Mononuclear cell (primary cell): ENCODE results near the gene GRP. TPM values are rescaled to one million over a fixed set of nuclear protein-coding genes. Genes with fewer than 3 reads are reported as not detected.

Source experiments
- H3K27me3 ChIP-seq: 2 replicates; pipeline ENCODE4 v1.6.0; 2011; ENCODE audit warnings: low read length, control low read depth; ENCODE audit not compliant: insufficient read depth
- H3K4me1 ChIP-seq: 2 replicates; pipeline ENCODE4 v1.5.1; 2011; ENCODE audit warnings: mild to moderate bottlenecking, low read length, control low read depth; ENCODE audit not compliant: insufficient read depth
- H3K4me3 ChIP-seq: 2 replicates; pipeline ENCODE4 v1.5.1; 2011; ENCODE audit warnings: mild to moderate bottlenecking, low read length, moderate library complexity
- H3K9me3 ChIP-seq: 2 replicates; pipeline ENCODE4 v1.5.1; 2011; ENCODE audit warnings: low read depth, mild to moderate bottlenecking, control low read depth, low read length
- total RNA-seq: library from RNA; depleted of rRNA; stranded (reverse); fragments of >200 nt; gene quantifications from one replicate; pipeline ENCODE4 v1.2.3, GENCODE V29; 2012

The GRP gene
- total RNA-seq, 1 donor: 0.52 TPM

DNA sequence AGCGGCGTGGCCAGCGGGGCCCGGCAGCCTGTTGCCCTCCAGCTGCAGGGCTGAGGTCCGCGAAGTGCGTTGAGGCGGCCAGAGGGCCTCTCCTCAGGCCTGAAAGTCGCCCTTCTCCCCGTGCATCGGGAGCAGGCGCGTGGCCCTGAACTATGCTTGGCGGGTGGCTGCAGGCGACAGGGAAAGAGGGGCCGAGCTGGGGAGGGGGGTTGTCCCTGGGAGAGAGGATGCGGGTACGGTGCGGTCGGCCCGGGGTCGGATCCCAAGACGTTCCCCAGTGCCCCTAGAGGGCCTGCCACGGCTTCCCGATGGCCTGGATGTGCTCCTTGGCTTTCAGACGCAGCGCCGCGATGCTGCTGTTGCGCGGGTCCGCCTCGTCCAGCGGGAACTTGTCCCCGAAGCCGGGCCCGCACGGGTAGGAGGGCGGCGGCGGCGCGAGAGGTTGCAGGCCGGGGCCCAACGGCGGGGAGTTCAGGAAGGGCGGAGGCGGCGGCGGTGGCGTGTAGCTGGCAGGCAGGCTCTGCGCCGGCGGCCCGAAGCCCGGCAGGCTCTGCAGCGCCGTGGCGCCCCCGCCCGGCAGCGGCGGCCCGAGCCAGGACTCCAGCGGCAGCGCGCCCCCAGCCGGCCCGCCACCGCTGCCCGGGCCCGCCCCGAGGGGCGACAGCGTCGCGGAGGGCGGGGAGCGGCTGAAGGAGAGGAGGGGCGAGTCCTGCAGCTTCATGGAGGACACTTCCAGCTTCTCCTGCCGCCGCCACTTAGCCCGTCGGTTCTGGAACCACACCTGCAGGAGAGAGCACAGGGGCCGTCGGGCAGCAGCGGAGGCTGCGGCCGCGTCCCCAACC lies 49.0 kb downstream of the GRP start:
- H3K27me3 ChIP-seq: peaks cover 96% of the 10 kb centered on the region
- no peak overlapping the region for H3K4me3 ChIP-seq
- H3K4me1 ChIP-seq: peaks cover 15% of the 10 kb centered on the region
- H3K9me3 ChIP-seq: no peaks in the 10 kb centered on the region

DNA sequence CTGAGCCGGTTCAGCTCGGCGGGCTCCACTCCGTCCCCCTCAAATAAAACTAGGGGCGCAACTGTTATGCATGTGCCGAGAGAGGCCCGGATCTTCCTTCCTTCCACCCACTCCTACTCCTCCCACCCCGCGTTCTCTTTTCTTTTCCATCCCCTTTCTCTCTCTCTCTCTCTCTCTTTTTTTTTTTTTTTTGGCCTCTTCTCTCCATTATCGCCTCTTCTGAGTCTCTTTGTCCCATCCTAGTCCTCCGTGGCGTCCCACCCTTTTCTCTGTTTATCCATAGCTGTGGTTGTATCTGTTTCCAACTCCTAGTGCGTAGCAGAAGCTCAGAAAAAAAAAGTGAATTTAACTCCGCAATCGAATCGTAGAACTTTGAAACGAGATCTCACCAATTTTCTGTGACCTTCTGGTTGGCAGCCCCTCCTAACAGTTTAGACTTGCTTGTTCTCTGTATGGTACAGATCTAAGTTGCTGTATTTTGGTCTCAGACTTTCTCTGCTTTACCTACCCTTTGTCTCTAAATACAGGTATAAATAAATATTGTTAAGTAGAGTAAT lies 49.7 kb downstream of the GRP start:
- Histone ChIP-seq H3K9me3 (no peaks in the 10 kb centered on the region), H3K27me3 (peaks cover 96% of the 10 kb centered on the region), H3K4me3 (no peak overlapping the region), H3K4me1 (peaks cover 15% of the 10 kb centered on the region)

DNA sequence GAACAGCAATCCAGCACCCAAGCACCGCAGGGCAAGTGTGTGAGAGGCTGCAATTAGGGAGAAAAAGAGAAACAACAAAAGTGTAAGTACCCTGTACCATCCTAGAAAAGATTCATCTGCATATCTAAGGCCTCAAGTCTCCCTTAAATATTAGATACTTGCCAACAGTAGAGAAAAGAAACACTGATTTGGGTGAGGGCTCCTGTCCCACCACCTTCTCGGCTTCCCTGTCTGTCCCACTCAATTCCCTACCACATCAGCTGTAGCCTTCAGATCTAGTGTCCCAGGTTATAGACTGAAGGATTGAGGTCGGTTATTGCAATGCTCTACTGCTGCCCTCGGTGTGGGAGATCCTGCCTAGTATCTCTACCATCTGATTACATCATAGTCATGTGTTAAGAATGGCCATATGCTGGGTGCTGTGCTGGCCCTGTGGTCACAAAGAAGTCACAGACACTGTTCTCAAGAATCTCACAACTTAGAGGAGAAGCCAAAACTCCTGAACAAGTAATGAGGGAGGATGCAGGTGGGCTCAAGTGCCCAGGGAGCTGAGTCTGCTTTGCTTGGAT lies 50.8 kb downstream of the GRP start:
- Histone ChIP-seq H3K27me3 (peaks cover 96% of the 10 kb centered on the region), H3K4me1 (peaks cover 15% of the 10 kb centered on the region), H3K4me3 (no peak overlapping the region), H3K9me3 (no peaks in the 10 kb centered on the region)

DNA sequence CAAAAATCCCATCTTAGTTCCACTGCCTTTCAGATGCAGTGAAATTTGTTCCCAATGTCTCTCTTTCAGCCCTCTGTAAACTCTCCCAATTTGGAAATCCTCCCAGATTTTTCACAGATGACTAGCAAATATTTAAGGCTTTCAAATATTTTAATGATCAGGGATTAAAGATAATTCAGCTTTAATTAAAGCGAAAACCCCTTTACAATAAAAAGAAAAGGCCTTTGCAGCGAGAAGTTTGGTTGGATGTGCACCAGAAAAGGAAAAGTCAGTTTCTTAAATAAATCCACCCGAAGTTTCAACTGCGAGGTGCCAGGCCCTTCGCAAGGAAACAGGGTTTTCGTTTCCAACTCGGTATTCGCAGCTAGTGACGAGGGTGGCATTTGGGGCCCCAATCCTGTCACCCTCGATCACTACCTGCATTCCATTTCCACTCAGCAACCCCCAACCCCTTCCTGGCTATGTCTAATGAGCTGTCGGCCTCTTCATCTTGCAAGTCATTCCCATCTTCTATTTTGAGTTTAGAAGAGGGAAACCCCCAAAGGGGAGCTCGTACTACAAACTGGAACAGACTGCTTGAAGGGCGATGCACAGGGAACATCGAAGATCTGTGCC lies 51.8 kb downstream of the GRP start:
- Histone ChIP-seq H3K9me3 (no peaks in the 10 kb centered on the region), H3K27me3 (peaks cover 96% of the 10 kb centered on the region), H3K4me3 (no peak overlapping the region), H3K4me1 (peaks cover 15% of the 10 kb centered on the region)

DNA sequence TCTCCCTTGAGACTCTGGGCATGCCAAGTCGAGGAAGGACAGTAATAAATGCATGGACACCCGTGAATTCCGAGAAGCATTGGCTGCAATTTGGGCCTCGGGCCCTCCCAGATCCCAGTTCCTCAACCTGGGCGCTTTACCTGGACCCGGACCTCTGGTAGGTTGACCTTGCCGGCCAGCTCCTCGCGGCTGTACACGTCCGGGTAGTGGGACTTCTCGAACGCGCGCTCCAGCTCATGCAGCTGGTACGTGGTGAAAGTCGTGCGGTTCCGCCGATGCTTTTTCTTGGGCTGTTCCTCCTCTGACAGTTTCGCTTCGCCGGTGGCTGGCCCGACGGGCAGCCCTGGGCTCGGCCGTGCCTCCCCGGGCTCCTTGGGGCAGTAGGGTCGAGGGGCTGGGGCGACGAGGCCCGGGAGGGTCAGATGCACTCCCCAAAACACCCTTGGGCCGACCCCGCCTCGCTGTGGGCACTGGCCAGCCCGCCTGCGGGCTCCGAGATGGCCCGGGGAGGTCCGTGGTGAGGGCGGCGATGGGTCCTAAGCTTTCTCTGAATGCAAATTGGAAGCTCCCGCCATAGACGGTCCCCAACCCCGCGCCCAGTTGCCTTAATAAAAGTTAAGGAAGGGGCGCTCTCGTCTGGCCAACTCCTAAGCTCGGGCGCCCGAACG lies 52.4 kb downstream of the GRP start:
- peaks cover 15% of the 10 kb centered on the region for H3K4me1 ChIP-seq
- no peak overlapping the region for H3K4me3 ChIP-seq
- peaks cover 96% of the 10 kb centered on the region for H3K27me3 ChIP-seq
- H3K9me3 ChIP-seq: no peaks in the 10 kb centered on the region

DNA sequence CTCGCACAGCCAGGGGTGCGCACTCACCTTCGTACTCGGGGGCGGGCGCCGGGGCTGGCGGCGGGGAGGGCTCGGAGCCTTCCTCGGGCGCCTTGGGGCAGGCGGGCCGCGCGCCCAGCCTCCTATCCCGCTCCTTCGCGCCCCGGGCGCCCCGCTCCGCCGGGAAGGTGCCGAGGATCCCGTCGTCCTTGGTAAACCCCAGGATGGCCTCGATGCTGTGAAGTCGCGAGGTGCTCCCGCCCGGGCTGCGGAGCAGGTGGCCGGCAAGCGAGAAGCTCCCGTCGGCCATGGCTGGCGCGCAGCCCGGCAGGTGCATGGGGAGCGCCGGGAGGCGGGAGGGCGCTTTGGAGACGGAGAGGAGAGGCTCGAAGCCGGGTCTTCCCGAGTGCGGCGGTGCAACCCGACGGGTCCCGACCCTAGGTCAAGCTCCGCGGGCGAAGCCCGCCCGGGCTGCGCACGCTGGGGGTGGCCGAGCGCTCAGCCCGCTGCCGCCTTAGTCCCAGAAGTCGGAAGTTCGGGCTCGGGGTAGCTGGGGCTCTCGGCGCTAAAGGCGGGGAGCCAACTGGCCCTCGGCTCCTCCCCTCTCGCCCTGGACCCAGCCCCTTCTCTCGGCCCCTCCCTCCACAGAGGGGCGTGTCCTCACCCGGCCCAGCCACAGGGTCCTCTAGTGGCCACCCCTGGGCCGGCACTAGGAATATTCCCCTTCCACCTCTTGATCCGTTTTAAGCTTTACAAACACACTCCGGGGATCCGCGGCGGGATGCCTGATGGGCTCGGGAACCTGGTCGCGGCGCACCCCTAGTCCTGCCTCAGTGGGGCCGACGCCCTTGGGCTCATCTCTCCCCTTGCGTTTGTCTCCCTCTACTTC lies 53.2 kb downstream of the GRP start, which contains the start of gene RAX:
Gene RAX, minus strand, starts transcription at position 564 of the 868 bp plus-strand sequence. Its CDS starts 248 bp downstream, at position 316.
- H3K4me3 ChIP-seq: no peak within 1 kb of the TSS
- peaks cover 15% of the 10 kb centered on the region for H3K4me1 ChIP-seq
- H3K27me3 ChIP-seq: peaks cover 93% of the 10 kb centered on the region
- no peaks in the 10 kb centered on the region for H3K9me3 ChIP-seq

DNA sequence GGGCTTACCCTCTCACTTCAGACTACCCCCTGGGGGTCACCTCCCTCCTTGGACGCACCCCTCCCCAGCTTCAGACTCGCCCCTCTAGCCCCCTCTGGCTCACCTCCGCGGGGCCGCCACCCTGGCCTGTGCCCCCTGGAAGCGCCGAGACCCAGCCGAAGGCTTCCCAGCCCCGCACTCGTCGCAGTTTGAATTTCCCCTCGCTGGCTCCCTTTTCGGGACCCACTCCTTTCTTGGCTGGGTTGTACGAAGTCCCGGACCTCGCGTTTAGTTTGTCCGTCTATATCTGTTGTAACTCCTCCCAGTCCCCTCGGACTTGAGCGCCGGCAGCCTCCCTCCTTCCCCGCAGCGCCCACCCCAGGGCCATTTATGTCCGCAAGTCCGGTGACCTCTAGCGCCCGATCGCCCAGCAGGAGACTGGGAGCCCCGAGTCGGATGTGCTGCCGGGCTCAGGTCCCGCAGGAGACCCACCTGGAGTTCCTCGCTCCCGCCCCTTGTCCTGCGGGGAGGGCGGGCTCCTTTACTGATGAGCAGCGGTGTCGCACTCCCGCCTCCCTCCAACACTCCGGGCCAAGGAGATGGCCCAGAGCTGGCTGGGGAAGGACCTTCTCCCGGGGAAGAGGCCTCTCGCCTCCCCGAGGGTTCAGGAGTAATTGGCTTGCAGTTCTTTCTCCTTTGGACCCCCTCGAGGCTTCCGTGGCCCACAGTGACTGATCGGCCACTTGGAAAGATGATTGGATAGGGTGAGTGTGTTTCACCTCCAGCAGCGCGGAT lies 54.0 kb downstream of the GRP start:
- Histone ChIP-seq H3K27me3 (peaks cover 93% of the 10 kb centered on the region), H3K4me1 (peaks cover 15% of the 10 kb centered on the region), H3K9me3 (no peaks in the 10 kb centered on the region), H3K4me3 (no peak overlapping the region)

DNA sequence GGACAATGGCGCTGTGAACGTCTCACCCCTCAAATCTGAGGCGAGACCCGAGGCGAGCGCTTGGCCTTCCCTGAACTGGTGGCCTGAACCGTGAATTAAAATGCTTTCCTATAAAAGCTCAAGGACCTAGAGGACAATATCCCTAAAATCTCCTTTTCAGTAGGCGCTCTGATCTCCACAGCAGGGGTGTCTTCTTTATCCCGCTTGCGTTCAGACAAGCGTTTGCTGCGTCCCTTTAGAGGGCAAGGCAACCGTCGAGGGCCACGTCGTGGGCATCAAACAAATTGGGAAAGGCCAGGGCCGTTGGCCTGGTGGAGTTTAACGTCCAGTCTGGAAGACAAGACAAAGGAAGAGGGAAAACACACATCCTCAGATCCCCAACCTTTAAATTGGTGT lies 54.6 kb downstream of the GRP start:
- Histone ChIP-seq H3K4me3 (no peak overlapping the region), H3K27me3 (peaks cover 94% of the 10 kb centered on the region), H3K4me1 (peaks cover 12% of the 10 kb centered on the region), H3K9me3 (no peaks in the 10 kb centered on the region)

DNA sequence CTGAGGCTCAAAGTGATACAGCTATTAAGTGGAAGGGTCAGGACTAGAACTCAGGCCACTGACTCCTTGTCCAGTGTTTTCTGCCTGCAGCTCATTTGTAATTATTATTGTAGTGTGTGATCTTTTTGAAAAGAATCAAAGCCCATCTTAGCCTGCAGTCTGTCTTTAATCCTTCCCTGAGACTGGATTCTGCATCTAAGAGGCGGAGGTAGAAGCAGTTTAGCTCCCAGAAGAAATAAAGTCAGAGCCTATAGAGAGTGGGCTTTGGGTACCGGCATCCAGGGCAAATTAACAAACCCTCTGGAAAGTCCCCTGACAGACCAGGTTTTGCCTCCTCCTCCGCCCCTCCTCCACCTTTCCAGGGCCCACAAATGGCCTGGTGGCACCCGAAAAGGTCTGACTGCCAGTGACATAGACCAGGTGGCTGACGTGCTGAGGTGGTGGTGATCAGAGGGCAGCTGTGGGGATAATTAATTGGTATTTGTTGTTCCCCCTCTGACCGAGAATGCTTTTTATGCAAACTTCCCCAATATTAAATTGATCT lies 55.5 kb downstream of the GRP start:
- Histone ChIP-seq H3K4me1 (peaks cover 12% of the 10 kb centered on the region), H3K4me3 (no peak overlapping the region), H3K27me3 (peaks cover 93% of the 10 kb centered on the region), H3K9me3 (no peaks in the 10 kb centered on the region)

DNA sequence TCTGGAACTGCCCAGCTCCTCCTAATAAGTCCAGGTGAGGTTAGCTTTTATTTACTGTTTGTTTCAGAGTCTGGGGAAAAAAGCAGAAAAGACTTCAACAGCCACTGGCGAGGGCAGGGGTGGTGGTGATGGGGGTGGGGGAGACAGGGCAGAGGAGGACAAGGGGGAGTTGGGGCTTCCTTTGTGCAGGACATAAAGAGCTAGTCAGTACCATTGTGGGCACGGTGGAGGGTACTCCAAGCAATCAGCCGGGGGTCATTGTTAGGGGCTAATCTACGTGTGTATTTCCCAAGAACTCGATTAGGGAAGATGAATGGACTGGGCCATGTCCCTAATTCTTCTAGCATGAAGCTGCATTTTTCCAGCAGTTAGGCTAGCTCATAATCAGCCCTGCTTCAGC lies 56.1 kb downstream of the GRP start:
- H3K4me3 ChIP-seq: no peak overlapping the region
- H3K27me3 ChIP-seq: peaks cover 88% of the 10 kb centered on the region
- H3K4me1 ChIP-seq: peaks cover 12% of the 10 kb centered on the region
- H3K9me3 ChIP-seq: no peaks in the 10 kb centered on the region

DNA sequence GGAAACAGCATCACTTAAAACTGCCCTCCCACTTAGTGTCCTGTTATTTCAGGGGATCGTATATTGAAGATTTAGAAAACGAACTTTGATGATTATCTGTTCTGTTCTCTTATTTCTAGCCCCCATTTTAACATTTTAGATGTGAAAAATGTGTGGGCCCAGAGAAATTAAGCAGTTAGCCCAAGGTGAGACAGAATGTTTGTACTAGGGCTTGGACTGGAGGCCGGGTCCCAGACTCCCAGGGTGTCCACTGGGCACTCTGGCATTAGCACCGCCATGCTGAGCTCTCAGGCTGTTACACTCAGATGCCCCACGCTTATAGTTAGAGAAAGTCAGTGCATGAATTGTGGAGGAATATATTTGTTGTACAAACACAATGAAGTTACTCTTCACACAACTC lies 58.8 kb downstream of the GRP start:
- Histone ChIP-seq H3K9me3 (no peaks in the 10 kb centered on the region), H3K27me3 (peaks cover 65% of the 10 kb centered on the region), H3K4me3 (no peak overlapping the region), H3K4me1 (no peaks in the 10 kb centered on the region)

DNA sequence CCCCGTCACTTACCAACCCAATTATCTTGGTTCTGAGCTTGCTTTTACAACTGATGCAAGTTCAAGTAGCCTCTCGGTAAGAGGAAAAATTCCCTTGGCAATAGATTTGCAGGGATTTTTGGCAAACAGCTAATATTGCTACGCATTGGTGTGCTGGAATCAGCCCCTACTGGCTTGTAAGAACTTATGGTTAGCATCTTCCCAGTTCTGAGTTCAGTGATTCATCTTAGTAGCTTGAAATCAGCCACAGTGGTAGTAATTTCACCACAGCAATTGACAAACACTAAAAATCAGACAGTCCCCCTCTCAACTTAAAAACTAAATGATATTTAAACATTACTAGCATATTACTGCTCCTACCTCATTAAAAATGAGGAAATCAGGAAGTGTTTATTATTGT lies 59.2 kb downstream of the GRP start:
- Histone ChIP-seq H3K4me3 (no peak overlapping the region), H3K27me3 (peaks cover 62% of the 10 kb centered on the region)

DNA sequence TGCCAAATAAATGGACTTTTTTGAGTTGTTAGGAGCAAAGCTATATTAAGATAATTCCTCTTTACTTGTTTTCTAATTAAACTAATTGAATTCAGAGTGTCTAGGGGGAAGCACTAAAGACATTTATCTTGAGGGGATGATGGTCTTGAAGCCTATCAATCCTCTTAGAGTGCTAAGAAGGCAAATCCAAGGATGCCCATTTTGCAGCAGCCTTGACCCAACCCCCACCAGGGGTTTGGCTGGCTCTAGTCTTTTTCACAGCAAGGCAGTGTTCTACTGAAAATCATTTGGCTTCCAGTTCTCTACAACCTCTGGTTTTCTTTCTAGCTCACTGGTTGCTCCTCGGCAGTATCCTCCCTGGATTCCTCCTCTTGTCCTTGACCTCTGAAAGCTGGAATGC lies 59.8 kb downstream of the GRP start:
- H3K4me3 ChIP-seq: no peak overlapping the region
- H3K27me3 ChIP-seq: peaks cover 57% of the 10 kb centered on the region
- H3K4me1 ChIP-seq: no peaks in the 10 kb centered on the region
- H3K9me3 ChIP-seq: no peaks in the 10 kb centered on the region

More for the DNA sequence above, 59.2 kb downstream of the GRP start:
- no peaks in the 10 kb centered on the region for H3K4me1 ChIP-seq
- no peaks in the 10 kb centered on the region for H3K9me3 ChIP-seq
